A549 (cell line): Measurements from ENCODE around the gene SKI.

Source experiments
- BHLHE40 ChIP-seq: IDR thresholded peaks from 2 replicates; pipeline ENCODE4 v1.6.1; 2012; ENCODE audit warnings: low read depth, low read length, inconsistent platforms
- CTCF ChIP-seq: fragments of >200 bp; sonication (Bioruptor Twin); formaldehyde crosslinking; IDR thresholded peaks from 3 replicates; pipeline ENCODE4 v1.5.1; 2016
- ESRRA ChIP-seq: fragments of 150-350 bp; IDR thresholded peaks from 2 replicates; pipeline ENCODE4 v1.6.1; 2014; ENCODE audit warnings: mild to moderate bottlenecking, low read length, borderline replicate concordance
- JUN ChIP-seq, 2 experiments: fragments of >200 bp; sonication (Bioruptor Twin); formaldehyde crosslinking; IDR thresholded peaks; 2 replicates in 1 of 2; 3 replicates in 1 of 2; pipeline ENCODE4 v1.6.1; 2016 to 2017
- KDM1A ChIP-seq: fragments of 200-600 bp; sonication (generic); IDR thresholded peaks from 2 replicates; pipeline ENCODE4 v1.6.1; 2016; ENCODE audit warnings: low read depth, mild to moderate bottlenecking
- PHF8 ChIP-seq: fragments of 200-600 bp; sonication (generic); IDR thresholded peaks from 2 replicates; pipeline ENCODE4 v1.6.1; 2016; ENCODE audit warnings: low read depth, mild to moderate bottlenecking, antibody characterized with exemption, moderate library complexity, borderline replicate concordance
- POLR2A ChIP-seq: IDR thresholded peaks from 2 replicates; pipeline ENCODE4 v1.6.1; 2012; ENCODE audit warnings: mild to moderate bottlenecking, low read length
- RAD21 ChIP-seq, 2 experiments: fragments of >200 bp in 1 of 2; sonication (Bioruptor Twin) in 1 of 2; formaldehyde crosslinking in 1 of 2; IDR thresholded peaks in 1 of 2; conservative IDR thresholded peaks in 1 of 2; 2 replicates in 1 of 2; 3 replicates in 1 of 2; pipeline ENCODE4 v1.6.1; 2012 to 2018; ENCODE audit warnings: inconsistent platforms in 1 of 2
- REST ChIP-seq: fragments of 200-600 bp; sonication (generic); IDR thresholded peaks from 2 replicates; pipeline ENCODE4 v1.6.1; 2016; ENCODE audit warnings: antibody characterized with exemption, mild to moderate bottlenecking, moderate library complexity
- USF2 ChIP-seq: fragments of 450-650 bp; IDR thresholded peaks from 2 replicates; pipeline ENCODE4 v1.6.1; 2014; ENCODE audit warnings: antibody characterized with exemption

DNA sequence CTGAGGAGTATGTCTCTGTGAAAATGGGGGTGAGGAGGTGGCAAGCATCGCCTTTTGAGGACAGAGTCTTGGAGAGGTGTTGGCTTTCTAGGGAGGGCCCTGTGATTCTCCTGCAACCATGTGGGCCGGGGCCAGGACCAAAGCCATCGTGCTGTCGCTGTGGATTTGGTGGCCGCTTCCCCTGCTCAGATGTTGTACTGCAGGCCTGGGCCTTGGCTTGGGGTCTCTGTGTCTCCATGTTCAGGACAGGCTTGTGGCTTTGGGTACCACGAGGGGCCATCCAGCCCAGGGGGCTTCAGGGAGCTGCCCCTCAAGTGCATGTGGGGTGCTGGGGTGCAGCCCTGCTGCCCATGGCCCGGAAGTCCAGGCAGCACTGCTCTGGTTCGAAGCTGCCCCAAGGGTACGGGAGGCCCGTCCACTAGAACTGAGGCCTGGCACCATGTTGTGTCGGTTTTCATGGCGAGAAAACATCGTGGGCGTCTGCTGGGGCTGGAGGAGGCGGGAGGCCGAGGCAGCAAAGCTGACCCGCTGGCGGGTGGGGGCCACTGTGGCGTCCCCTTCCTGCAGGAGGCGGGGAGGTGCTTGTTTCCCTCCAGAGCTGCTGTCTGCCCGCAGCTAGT is 55.4 kb downstream of the SKI start:
- TF ChIP-seq KDM1A (no peak), CTCF (no peak), POLR2A (no peak), ESRRA (no peak), REST (no peak), PHF8 (no peak), JUN (IDR thresholded peaks at IDR 0.05) (no peak), USF2 (no peak), BHLHE40 (no peak), RAD21 (conservative IDR thresholded peaks at IDR 0.05 in 1 of 2, IDR thresholded peaks at IDR 0.05 in 1 of 2) (no peak)
